NCI-H345 treated with DMSO at 0.1 percent for 48 hours (cell line): ENCODE measurements around the gene UBE2D2.

Experiments
- DNase-seq: peaks from one replicate; lab custom pipeline; 2025; ENCODE audit not compliant: unreplicated experiment; lab: John Stamatoyannopoulos, UW

The UBE2D2 gene

GRCh38 chr5:139634541-139634940, 73.4 kb downstream of the UBE2D2 start:
- no peak for DNase-seq

GRCh38 chr5:139635191-139635590, 74.1 kb downstream of the UBE2D2 start:
- DNase-seq = no peak

GRCh38 chr5:139635606-139636206, 74.6 kb downstream of the UBE2D2 start:
- peak; percentile 35 for DNase-seq

GRCh38 chr5:139636207-139636792, 75.2 kb downstream of the UBE2D2 start:
- peak; percentile 58 for DNase-seq

GRCh38 chr5:139636975-139637408, 75.9 kb downstream of the UBE2D2 start:
- DNase-seq = peak; percentile 47

GRCh38 chr5:139637438-139638089, 76.4 kb downstream of the UBE2D2 start:
- peak; percentile 69 for DNase-seq

GRCh38 chr5:139638090-139638735, 77.1 kb downstream of the UBE2D2 start:
- peak; percentile 72 for DNase-seq

- DNase-seq = peak; percentile 37
These were observed 77.8 kb downstream of the UBE2D2 start for GRCh38 chr5:139638736-139639618.

GRCh38 chr5:139639619-139640380, 78.7 kb downstream of the UBE2D2 start:
- DNase-seq = no peak

- no peak for DNase-seq
These were observed 79.4 kb downstream of the UBE2D2 start for GRCh38 chr5:139640421-139641115.

GRCh38 chr5:139641116-139642080, 80.3 kb downstream of the UBE2D2 start:
- no peak for DNase-seq

GRCh38 chr5:139642213-139642612, 81.1 kb downstream of the UBE2D2 start:
- DNase-seq = no peak

GRCh38 chr5:139642891-139643871, 82.0 kb downstream of the UBE2D2 start:
- DNase-seq = no peak

- DNase-seq = no peak
These were observed 82.9 kb downstream of the UBE2D2 start for GRCh38 chr5:139644001-139644456.

GRCh38 chr5:139644646-139645429, 83.7 kb downstream of the UBE2D2 start:
- no peak for DNase-seq

GRCh38 chr5:139645430-139645871, 84.3 kb downstream of the UBE2D2 start:
- DNase-seq = no peak
